H1 (cell line): Measurements from ENCODE around the gene FITM1. TPM values are rescaled to one million over a fixed set of nuclear protein-coding genes. Genes with fewer than 3 reads are reported as not detected.

Source experiments
- CHD7 ChIP-seq: fragments of 300-600 bp; sonication (generic); IDR thresholded peaks from 2 replicates; pipeline ENCODE4 v1.7.1; 2012; ENCODE audit warnings: low read length, moderate library complexity, mild to moderate bottlenecking, inconsistent platforms; ENCODE audit not compliant: insufficient replicate concordance
- polyA plus RNA-seq, 7 experiments: library from polyadenylated mRNA; depleted of rRNA in 3 of 7; stranded (reverse) in 5 of 7; unstranded in 2 of 7; fragments of >200 nt in 5 of 7; fragments of 200-250 nt in 2 of 7; gene quantifications; 1 replicate in 5 of 7; 2 replicates in 1 of 7; 4 replicates in 1 of 7; pipeline versions ENCODE4 v1.2.1 to v1.2.3, GENCODE V29; 2011 to 2013; ENCODE audit warnings: missing spikeins in 2 of 7, mixed read lengths in 2 of 7
- total RNA-seq: library from RNA; stranded (reverse); fragmentation: NEBNext Ultra II Directional; extraction: Animal tissue kit (Norgen Biotek cat#: 25700); gene quantifications from 2 replicates; pipeline ENCODE4 v1.2.1, GENCODE V29; 2021

Gene FITM1
- total and polyA plus RNA-seq, 2 of the 8 experiments (the other 6 are each of a cell fraction or from before 2014, with no cell fraction given), result 0.53 to 0.76 TPM

- TF ChIP-seq CHD7, result no peak
These were observed 36.3 kb upstream of the FITM1 start, which contains the start of gene PCK2 (continued) for GRCh38 chr14:24093901-24094840.
